CD4-positive, CD25-positive, alpha-beta regulatory T cell (primary cell): ENCODE data around the gene NUP153. TPM values are rescaled to one million over a fixed set of nuclear protein-coding genes. Genes with fewer than 3 reads are reported as not detected.

Experiments
- ATAC-seq, 2 donors: fragments of 150-1000 bp; cut with Tn5 transposase; one replicate each; pipeline ENCODE4 v1.10.0; 2021; ENCODE audit warnings: low read depth in 2 of 2, moderate number of reproducible peaks in 2 of 2, moderate library complexity in 1 of 2
- DNase-seq, 3 donors: peaks; one replicate each; pipeline versions ENCODE4 v3.0.0 to v3.0.0-alpha.2; 2012 to 2022; ENCODE audit warnings: mixed read lengths in 1 of 3
- H3K27ac ChIP-seq: one replicate; pipeline ENCODE4 v1.7.0; 2013; ENCODE audit warnings: mild to moderate bottlenecking, low read length; ENCODE audit not compliant: insufficient read depth, poor library complexity, severe bottlenecking
- H3K27me3 ChIP-seq: one replicate; pipeline ENCODE4 v1.7.0; 2013; ENCODE audit warnings: low read length; ENCODE audit not compliant: control insufficient read depth, insufficient read depth
- H3K36me3 ChIP-seq: one replicate; pipeline ENCODE4 v1.7.0; 2013; ENCODE audit warnings: mild to moderate bottlenecking, low read length, moderate library complexity; ENCODE audit not compliant: control insufficient read depth, insufficient read depth
- H3K4me1 ChIP-seq: 2 replicates; pipeline ENCODE4 v1.7.0; 2013; ENCODE audit warnings: mild to moderate bottlenecking, low read length; ENCODE audit not compliant: insufficient read depth, control insufficient read depth, poor library complexity, severe bottlenecking
- H3K4me3 ChIP-seq: one replicate; pipeline ENCODE4 v1.7.0; 2013; ENCODE audit warnings: low read depth, mild to moderate bottlenecking, low read length, moderate library complexity
- H3K9me3 ChIP-seq, 2 experiments: 1 replicate in 1 of 2; 2 replicates in 1 of 2; pipeline ENCODE4 v1.7.0; 2013; ENCODE audit warnings: low read length in 2 of 2, mild to moderate bottlenecking in 1 of 2, moderate library complexity in 1 of 2; ENCODE audit not compliant: control insufficient read depth in 2 of 2
- H3K27ac Mint-ChIP-seq, 3 donors: one replicate each; pipeline ENCODE4 v1.8.0; 2020 to 2022; ENCODE audit warnings: mild to moderate bottlenecking in 3 of 3, mixed read lengths in 3 of 3, moderate library complexity in 2 of 3
- H3K27me3 Mint-ChIP-seq: one replicate; pipeline ENCODE4 v1.8.0; 2022; ENCODE audit warnings: mild to moderate bottlenecking, mixed read lengths
- H3K36me3 Mint-ChIP-seq: one replicate; pipeline ENCODE4 v1.8.0; 2020; ENCODE audit warnings: mixed read lengths
- H3K4me1 Mint-ChIP-seq, 4 donors: one replicate each; pipeline ENCODE4 v1.8.0; 2020 to 2022; ENCODE audit warnings: mixed read lengths in 4 of 4, mild to moderate bottlenecking in 1 of 4
- H3K4me3 Mint-ChIP-seq, 4 donors: one replicate each; pipeline ENCODE4 v1.8.0; 2020 to 2022; ENCODE audit warnings: mild to moderate bottlenecking in 4 of 4, mixed read lengths in 4 of 4, moderate library complexity in 3 of 4
- H3K9me3 Mint-ChIP-seq, 7 donors: one replicate each; pipeline ENCODE4 v1.8.0; 2020 to 2022; ENCODE audit warnings: mixed read lengths in 7 of 7, mild to moderate bottlenecking in 3 of 7, moderate library complexity in 2 of 7
- polyA plus RNA-seq, 4 donors: library from polyadenylated mRNA; unstranded; fragments of 300-500 nt; fragmentation: Illumina TruSeq; gene quantifications; one replicate each; pipeline ENCODE4 v1.2.3, GENCODE V29; 2021
- total RNA-seq: library from RNA; stranded (reverse); gene quantifications from one replicate; pipeline ENCODE4 v1.2.3, GENCODE V29; 2022

NUP153 gene
- total and polyA plus RNA-seq, 5 donors from 2014 or later, result 4.2 to 64.5 (median 4.5) TPM

- Histone ChIP-seq H3K4me3 (no peak overlapping the region), H3K4me1 (peaks cover 36% of the 10 kb centered on the region), H3K9me3 (no peaks in the 10 kb centered on the region), H3K27ac (no peak overlapping the region), H3K27me3 (no peaks in the 10 kb centered on the region), H3K36me3 (peaks cover 14% of the 10 kb centered on the region)
- peaks cover 30 to 84% (median 59%) of the 10 kb centered on the region in 4 donors for H3K4me1 Mint-ChIP-seq
- ATAC-seq (no peak), DNase-seq (no peak)
- H3K27me3 Mint-ChIP-seq, result no peaks in the 10 kb centered on the region
- peaks cover 12% of the 10 kb centered on the region for H3K36me3 Mint-ChIP-seq
- H3K9me3 Mint-ChIP-seq, result peaks cover 0 to 1% (median 0%) of the 10 kb centered on the region in 7 donors
- H3K27ac Mint-ChIP-seq, result peak overlapping the region; percentile 8 to 83 (median 26)
- peak overlapping the region in 1 of 4 donors; percentile 42 for H3K4me3 Mint-ChIP-seq
Observed at GRCh38 chr6:17691925-17692538, 14.7 kb downstream of the NUP153 start.

DNA sequence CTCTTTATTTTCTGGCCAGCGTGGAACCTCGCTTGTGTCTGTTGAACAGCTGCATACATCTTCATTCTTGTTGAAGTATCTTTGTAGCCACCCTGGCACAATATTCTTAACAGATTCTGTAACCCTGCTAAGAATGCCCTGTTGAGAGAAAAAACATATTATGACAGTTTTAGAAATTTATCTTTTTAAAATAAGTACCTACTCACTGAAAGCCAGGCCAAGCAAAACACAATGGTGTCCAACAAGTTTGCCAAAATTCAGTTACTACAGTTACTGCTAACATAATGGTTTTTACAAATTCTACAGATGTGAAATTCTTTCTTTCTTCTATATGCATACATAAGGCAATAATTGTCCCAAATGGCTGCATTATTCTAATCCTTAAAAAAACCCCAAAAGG is 18.2 kb downstream of the NUP153 start:
- H3K4me3 Mint-ChIP-seq, result no peak overlapping the region
- H3K4me1 ChIP-seq, result peaks cover 15% of the 10 kb centered on the region
- peaks cover 38% of the 10 kb centered on the region for H3K36me3 ChIP-seq
- H3K4me3 ChIP-seq, result no peak overlapping the region
- no peak overlapping the region for H3K27ac ChIP-seq
- no peaks in the 10 kb centered on the region for H3K9me3 ChIP-seq
- no peaks in the 10 kb centered on the region for H3K9me3 Mint-ChIP-seq
- H3K27me3 ChIP-seq, result no peaks in the 10 kb centered on the region
- no peak overlapping the region for H3K27ac Mint-ChIP-seq
- no peak for DNase-seq
- H3K27me3 Mint-ChIP-seq, result no peaks in the 10 kb centered on the region
- peaks cover 22 to 79% (median 58%) of the 10 kb centered on the region in 4 donors for H3K4me1 Mint-ChIP-seq
- ATAC-seq, result no peak
- peaks cover 32% of the 10 kb centered on the region for H3K36me3 Mint-ChIP-seq

- peaks cover 0 to 1% (median 0%) of the 10 kb centered on the region in 7 donors for H3K9me3 Mint-ChIP-seq
- no peaks in the 10 kb centered on the region for H3K27me3 Mint-ChIP-seq
- no peaks in the 10 kb centered on the region for H3K9me3 ChIP-seq
- peak overlapping the region; percentile 50 for H3K27ac ChIP-seq
- peaks cover 9% of the 10 kb centered on the region for H3K4me1 ChIP-seq
- DNase-seq (no peak), ATAC-seq (no peak)
- H3K4me3 Mint-ChIP-seq, result no peak overlapping the region
- no peak overlapping the region for H3K4me3 ChIP-seq
- H3K27ac Mint-ChIP-seq, result no peak overlapping the region
- peaks cover 46% of the 10 kb centered on the region for H3K36me3 ChIP-seq
- peaks cover 19 to 75% (median 55%) of the 10 kb centered on the region in 4 donors for H3K4me1 Mint-ChIP-seq
- H3K27me3 ChIP-seq, result no peaks in the 10 kb centered on the region
- peaks cover 39% of the 10 kb centered on the region for H3K36me3 Mint-ChIP-seq
Observed at GRCh38 chr6:17687136-17687535, 19.6 kb downstream of the NUP153 start.

- H3K36me3 Mint-ChIP-seq, result peaks cover 50% of the 10 kb centered on the region
- Histone ChIP-seq H3K4me1 (peaks cover 5% of the 10 kb centered on the region), H3K36me3 (peaks cover 51% of the 10 kb centered on the region)
Observed at GRCh38 chr6:17684134-17684533, 22.6 kb downstream of the NUP153 start.

GRCh38 chr6:17683428-17683827 is 23.3 kb downstream of the NUP153 start:
- H3K9me3 Mint-ChIP-seq, result peaks cover 0 to 3% (median 0%) of the 10 kb centered on the region in 7 donors
- H3K36me3 Mint-ChIP-seq, result peaks cover 49% of the 10 kb centered on the region
- no peak overlapping the region for H3K4me3 ChIP-seq

More at GRCh38 chr6:17684134-17684533, 22.6 kb downstream of the NUP153 start:
- Mint-ChIP-seq H3K27ac (peak overlapping the region; percentile 8 to 65 (median 50)), H3K4me3 (no peak overlapping the region), H3K4me1 (peaks cover 34 to 77% (median 62%) of the 10 kb centered on the region in 4 donors), H3K9me3 (peaks cover 0 to 3% (median 0%) of the 10 kb centered on the region in 7 donors), H3K27me3 (no peaks in the 10 kb centered on the region)
- Histone ChIP-seq H3K4me3 (no peak overlapping the region), H3K27ac (no peak overlapping the region), H3K9me3 (no peaks in the 10 kb centered on the region), H3K27me3 (no peaks in the 10 kb centered on the region)
- no peak for DNase-seq
- no peak for ATAC-seq

DNA sequence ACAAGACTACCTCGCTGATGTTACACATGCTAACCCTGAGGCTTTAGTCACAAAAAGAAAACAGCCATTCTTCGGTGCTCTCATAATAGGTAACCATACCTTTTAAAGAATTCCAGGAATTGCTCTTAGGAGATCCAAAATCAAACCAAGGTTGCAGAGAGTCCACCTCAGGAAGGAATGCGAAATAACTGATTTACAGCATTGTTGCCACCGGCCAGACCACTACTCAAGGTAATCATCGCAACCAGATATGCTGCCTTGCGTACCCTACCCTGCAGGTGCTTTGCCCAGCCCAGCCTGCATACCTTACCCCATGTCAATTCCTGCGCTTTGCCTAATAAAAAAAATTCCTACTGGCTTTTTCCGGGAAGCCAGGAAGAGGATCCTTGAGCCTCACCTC is 27.0 kb downstream of the NUP153 start:
- peaks cover 15% of the 10 kb centered on the region for H3K4me1 ChIP-seq
- H3K4me3 Mint-ChIP-seq, result peak overlapping the region in 2 of 4 donors; percentile 3 to 8
- peaks cover 29% of the 10 kb centered on the region for H3K36me3 Mint-ChIP-seq

More at GRCh38 chr6:17683428-17683827, 23.3 kb downstream of the NUP153 start:
- ATAC-seq (no peak), DNase-seq (no peak)
- no peak overlapping the region for H3K27ac ChIP-seq
- peaks cover 11% of the 10 kb centered on the region for H3K4me1 ChIP-seq
- Mint-ChIP-seq H3K4me3 (no peak overlapping the region), H3K27ac (peak overlapping the region in 1 of 3 donors; percentile 9), H3K4me1 (peaks cover 40 to 77% (median 64%) of the 10 kb centered on the region in 4 donors), H3K27me3 (no peaks in the 10 kb centered on the region)
- H3K27me3 ChIP-seq, result no peaks in the 10 kb centered on the region
- no peaks in the 10 kb centered on the region for H3K9me3 ChIP-seq
- peaks cover 51% of the 10 kb centered on the region for H3K36me3 ChIP-seq

DNA sequence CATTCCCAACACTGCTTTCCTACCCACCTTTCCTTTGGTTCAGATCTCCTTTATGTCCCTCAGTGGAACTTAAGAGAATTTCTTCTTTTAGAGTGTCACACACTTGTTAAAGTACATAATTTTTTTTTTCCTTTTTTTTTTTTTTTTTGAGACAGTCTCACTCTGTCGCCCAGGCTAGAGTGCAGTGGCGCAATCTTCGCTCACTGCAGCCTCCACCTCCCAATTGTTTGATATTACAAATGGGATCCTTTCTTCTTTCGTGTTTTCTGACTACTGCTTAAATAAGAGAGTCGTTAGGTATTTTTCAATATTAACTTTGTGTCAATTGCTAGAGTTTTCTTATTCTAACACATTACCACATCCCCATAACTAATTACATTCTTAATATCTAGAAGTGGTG is 29.1 kb downstream of the NUP153 start:
- Histone ChIP-seq H3K27me3 (no peaks in the 10 kb centered on the region), H3K9me3 (no peaks in the 10 kb centered on the region), H3K4me3 (no peak overlapping the region), H3K27ac (no peak overlapping the region), H3K36me3 (peaks cover 32% of the 10 kb centered on the region), H3K4me1 (peaks cover 19% of the 10 kb centered on the region)
- peaks cover 0 to 1% (median 0%) of the 10 kb centered on the region in 7 donors for H3K9me3 Mint-ChIP-seq
- peak overlapping the region in 1 of 4 donors; percentile 48 for H3K4me3 Mint-ChIP-seq
- H3K27ac Mint-ChIP-seq, result peak overlapping the region; percentile 34 to 69 (median 59)
- H3K4me1 Mint-ChIP-seq, result peaks cover 46 to 71% (median 66%) of the 10 kb centered on the region in 4 donors
- ATAC-seq, result no peak
- H3K36me3 Mint-ChIP-seq, result peaks cover 20% of the 10 kb centered on the region
- no peaks in the 10 kb centered on the region for H3K27me3 Mint-ChIP-seq
- no peak for DNase-seq

More for the DNA sequence above, 27.0 kb downstream of the NUP153 start:
- Mint-ChIP-seq H3K9me3 (peaks cover 0 to 3% (median 0%) of the 10 kb centered on the region in 7 donors), H3K27ac (peak overlapping the region in 1 of 3 donors; percentile 20), H3K4me1 (peaks cover 35 to 77% (median 74%) of the 10 kb centered on the region in 4 donors), H3K27me3 (no peaks in the 10 kb centered on the region)
- H3K27ac ChIP-seq, result no peak overlapping the region
- H3K9me3 ChIP-seq, result no peaks in the 10 kb centered on the region
- ATAC-seq, result no peak
- DNase-seq, result no peak
- peak overlapping the region; percentile 10 for H3K4me3 ChIP-seq
- no peaks in the 10 kb centered on the region for H3K27me3 ChIP-seq
- H3K36me3 ChIP-seq, result peaks cover 32% of the 10 kb centered on the region
